Coronary artery (tissue), 2 donors: ENCODE data around the gene INPP5D.
"Not testable (repeated sequence)": the region's sequence is repeated elsewhere in the genome, so short reads cannot be mapped to it uniquely, and the experiment has no call there.

ENCODE experiments used
- DNase-seq: peaks from one replicate; pipeline ENCODE4 v3.0.0-alpha.2; 2017; ENCODE audit warnings: low spot score
- H3K27ac ChIP-seq, 2 donors: fragments of 200-600 bp; sonication (generic); one replicate each; pipeline ENCODE4 v1.5.1; 2016 to 2019
- H3K4me3 ChIP-seq: fragments of 200-600 bp; sonication (generic); 2 replicates; pipeline ENCODE4 v1.5.1; 2016; ENCODE audit warnings: mild to moderate bottlenecking, moderate library complexity
- CTCF ChIP-seq: fragments of 200-600 bp; sonication (generic); IDR thresholded peaks from one replicate; pipeline ENCODE4 v1.5.1; 2019; ENCODE audit warnings: antibody characterized with exemption

The INPP5D gene

GRCh38 chr2:233122541-233122940 is 62.4 kb downstream of the INPP5D start:
- Histone ChIP-seq H3K4me3 (no peak overlapping the region), H3K27ac (no peak overlapping the region)
- TF ChIP-seq CTCF = no peak
- DNase-seq = no peak

GRCh38 chr2:233123576-233123975 is 63.4 kb downstream of the INPP5D start:
- not testable (repeated sequence) for H3K4me3 ChIP-seq, DNase-seq, H3K27ac ChIP-seq

- DNase-seq = no peak
- no peak for TF ChIP-seq CTCF
- H3K4me3 ChIP-seq = no peak overlapping the region
- no peak overlapping the region for H3K27ac ChIP-seq
These were observed 64.4 kb downstream of the INPP5D start for GRCh38 chr2:233124421-233125080.

GRCh38 chr2:233125455-233126065 is 65.4 kb downstream of the INPP5D start:
- H3K27ac ChIP-seq = no peak overlapping the region
- DNase-seq = no peak
- no peak for TF ChIP-seq CTCF
- no peak overlapping the region for H3K4me3 ChIP-seq

- Histone ChIP-seq H3K4me3 (no peak overlapping the region), H3K27ac (no peak overlapping the region)
- DNase-seq = no peak
- no peak for TF ChIP-seq CTCF
These were observed 69.3 kb downstream of the INPP5D start for GRCh38 chr2:233129351-233129978.

- Histone ChIP-seq H3K27ac (no peak overlapping the region), H3K4me3 (no peak overlapping the region)
- no peak for DNase-seq
- TF ChIP-seq CTCF = no peak
These were observed 69.9 kb downstream of the INPP5D start for GRCh38 chr2:233130024-233130423.

- Histone ChIP-seq H3K4me3 (no peak overlapping the region), H3K27ac (no peak overlapping the region)
- no peak for TF ChIP-seq CTCF
- no peak for DNase-seq
These were observed 70.4 kb downstream of the INPP5D start for GRCh38 chr2:233130481-233131020.
